Fibroblast of the aortic adventitia (primary cell): ENCODE data around the gene MYO16. TPM values are rescaled to one million over a fixed set of nuclear protein-coding genes. Genes with fewer than 3 reads are reported as not detected.

Source experiments
- DNase-seq: peaks from one replicate; pipeline ENCODE4 v3.0.0-alpha.2; 2010; ENCODE audit warnings: low read depth
- H3K4me3 ChIP-seq: 2 replicates; pipeline ENCODE4 v1.5.1; 2011; ENCODE audit warnings: low read depth, mild to moderate bottlenecking, control low read depth, low read length, moderate library complexity
- total RNA-seq: library from RNA; depleted of rRNA; stranded (reverse); fragments of >200 nt; gene quantifications from 2 replicates; pipeline ENCODE4 v1.2.3, GENCODE V29; 2012; ENCODE audit warnings: low replicate concordance
- TF ChIP-seq, protein P1 (sequence below): IDR thresholded peaks from 2 replicates; pipeline ENCODE4 v1.5.1; 2011; ENCODE audit warnings: mild to moderate bottlenecking, low read length, control low read depth, inconsistent platforms; ENCODE audit not compliant: insufficient read depth

Gene MYO16
- total RNA-seq, 1 donor, result under 0.01 TPM

DNA sequence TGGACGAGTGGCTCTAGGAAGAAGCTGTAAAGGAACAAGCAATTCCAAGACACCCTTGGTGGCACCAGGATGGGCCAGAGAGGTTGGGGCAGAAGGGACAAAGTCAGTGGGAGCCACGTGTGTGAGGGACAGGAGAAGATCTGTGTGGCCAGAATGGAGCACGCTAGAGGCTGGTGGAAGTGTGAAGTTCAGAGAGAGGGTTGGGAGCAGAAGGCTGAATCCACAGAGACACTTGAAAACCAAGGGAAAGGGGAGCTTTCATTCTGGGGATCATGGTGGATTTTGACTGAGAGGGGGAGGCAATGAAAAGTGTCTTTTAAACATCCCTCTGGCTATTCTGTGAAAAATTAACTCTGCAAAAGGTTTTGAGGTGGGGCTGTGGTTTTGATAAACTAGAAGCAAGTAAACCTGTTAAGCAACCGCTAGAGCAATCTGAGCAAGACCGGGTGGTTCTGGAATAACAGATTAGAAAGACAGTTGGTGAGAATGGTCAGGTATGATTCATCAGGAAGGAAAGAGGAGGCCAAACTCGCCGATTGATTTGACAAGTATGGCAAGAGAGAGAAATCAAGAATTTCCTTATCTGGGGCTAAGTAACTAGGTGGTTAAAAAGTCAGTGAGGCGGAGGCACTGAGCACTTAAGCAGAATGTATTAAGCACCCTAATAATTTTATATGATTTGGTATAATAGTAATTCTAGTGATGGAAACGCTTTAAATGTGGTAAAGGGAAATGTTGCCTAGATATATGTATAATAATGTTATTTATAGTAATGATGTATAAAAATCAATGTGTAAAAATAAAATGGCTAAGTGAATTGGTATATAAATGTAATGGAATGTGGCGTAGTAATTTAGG is 140.0 kb downstream of the MYO16 start:
- H3K4me3 ChIP-seq, result no peak overlapping the region
- peak; percentile 2 for DNase-seq
- TF ChIP-seq, protein P1, sequence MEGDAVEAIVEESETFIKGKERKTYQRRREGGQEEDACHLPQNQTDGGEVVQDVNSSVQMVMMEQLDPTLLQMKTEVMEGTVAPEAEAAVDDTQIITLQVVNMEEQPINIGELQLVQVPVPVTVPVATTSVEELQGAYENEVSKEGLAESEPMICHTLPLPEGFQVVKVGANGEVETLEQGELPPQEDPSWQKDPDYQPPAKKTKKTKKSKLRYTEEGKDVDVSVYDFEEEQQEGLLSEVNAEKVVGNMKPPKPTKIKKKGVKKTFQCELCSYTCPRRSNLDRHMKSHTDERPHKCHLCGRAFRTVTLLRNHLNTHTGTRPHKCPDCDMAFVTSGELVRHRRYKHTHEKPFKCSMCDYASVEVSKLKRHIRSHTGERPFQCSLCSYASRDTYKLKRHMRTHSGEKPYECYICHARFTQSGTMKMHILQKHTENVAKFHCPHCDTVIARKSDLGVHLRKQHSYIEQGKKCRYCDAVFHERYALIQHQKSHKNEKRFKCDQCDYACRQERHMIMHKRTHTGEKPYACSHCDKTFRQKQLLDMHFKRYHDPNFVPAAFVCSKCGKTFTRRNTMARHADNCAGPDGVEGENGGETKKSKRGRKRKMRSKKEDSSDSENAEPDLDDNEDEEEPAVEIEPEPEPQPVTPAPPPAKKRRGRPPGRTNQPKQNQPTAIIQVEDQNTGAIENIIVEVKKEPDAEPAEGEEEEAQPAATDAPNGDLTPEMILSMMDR, result no peak

DNA sequence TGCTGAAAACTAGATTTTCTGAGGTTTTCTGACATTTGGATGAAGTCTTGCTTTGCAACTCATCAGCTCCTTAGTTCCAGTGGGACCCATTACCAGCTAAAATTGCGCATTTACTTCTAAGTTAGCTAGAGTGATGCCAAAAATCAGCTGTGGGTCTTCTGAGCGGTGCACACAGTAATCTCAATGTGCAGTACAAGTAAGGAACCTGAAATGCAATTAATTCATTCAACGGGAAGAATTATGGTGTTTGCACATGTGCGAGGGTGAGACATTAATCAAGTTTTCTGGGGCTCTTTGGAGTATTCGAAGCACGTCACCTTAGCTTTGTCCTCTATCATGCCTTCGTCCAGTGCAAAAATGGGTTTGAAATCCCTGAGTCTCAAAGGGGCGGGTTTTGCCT is 146.2 kb downstream of the MYO16 start:
- no peak overlapping the region for H3K4me3 ChIP-seq
- DNase-seq, result no peak
- TF ChIP-seq, protein P1, result no peak

DNA sequence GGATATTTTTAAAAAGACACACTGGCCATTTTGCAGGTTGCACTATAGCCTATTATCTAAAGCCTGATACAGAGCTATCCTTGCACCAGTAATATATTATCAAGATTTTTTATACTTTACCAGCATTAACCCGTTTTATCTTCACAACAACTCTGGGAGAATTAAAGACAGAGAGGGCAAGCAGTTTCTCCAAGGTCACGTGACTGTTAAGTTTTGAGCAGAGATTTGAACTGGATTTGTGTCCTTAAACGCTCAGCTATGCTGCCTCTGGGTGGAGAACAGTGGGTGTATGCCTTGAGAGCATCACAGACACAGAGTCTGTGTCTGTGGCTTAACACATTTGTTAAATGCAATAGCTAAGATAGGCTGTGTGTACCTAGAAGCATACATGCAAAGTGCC is 147.2 kb downstream of the MYO16 start:
- no peak overlapping the region for H3K4me3 ChIP-seq
- TF ChIP-seq, protein P1, result no peak
- no peak for DNase-seq

DNA sequence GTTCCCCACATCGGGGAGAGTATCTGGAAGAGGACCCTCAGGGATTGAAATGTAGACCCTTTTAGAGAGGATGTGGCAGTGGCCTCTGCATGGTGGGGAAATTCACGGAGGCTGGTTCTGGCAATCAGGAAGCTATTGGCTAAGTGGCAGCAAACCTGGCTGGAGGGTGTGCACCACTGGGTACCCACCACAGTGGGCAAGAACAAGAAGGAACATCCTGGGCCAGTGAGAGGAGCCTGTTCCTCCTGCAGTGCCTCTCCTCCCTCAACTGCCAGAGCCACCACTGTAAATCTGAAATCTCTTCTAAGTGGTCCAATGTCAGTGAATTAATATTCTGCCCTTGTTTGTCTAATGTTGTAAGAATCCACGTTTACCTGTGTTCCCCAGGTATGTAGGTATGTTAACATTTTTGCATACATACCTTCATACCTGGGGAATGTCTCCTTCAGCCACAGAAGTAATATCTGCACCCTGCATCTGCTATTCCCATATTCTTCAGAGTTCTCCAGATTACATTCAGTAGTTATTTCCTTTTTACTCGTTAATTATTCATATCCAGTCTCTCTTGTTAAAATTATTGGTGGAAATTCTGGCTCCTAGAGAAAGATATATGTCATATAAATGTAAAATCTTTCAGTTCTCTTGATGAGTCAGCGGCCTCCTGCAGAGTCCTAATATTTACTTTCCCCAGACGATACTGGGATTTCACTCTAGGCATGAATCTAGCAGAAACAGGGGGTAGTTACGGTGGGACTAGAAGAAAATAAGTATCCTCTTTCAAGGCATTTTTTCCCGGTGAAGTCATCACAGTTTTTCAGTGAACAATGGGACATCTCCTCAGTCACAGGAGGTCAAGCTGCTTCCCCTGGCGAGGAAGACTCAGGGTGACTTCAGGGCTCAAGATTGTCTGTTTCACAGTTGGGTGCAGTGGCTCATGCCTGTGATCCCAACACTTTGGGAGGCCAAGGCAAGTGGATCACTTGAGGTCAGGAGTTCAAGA is 148.3 kb downstream of the MYO16 start:
- DNase-seq, result peak; percentile 7
- no peak overlapping the region for H3K4me3 ChIP-seq
- TF ChIP-seq, protein P1, result no peak

DNA sequence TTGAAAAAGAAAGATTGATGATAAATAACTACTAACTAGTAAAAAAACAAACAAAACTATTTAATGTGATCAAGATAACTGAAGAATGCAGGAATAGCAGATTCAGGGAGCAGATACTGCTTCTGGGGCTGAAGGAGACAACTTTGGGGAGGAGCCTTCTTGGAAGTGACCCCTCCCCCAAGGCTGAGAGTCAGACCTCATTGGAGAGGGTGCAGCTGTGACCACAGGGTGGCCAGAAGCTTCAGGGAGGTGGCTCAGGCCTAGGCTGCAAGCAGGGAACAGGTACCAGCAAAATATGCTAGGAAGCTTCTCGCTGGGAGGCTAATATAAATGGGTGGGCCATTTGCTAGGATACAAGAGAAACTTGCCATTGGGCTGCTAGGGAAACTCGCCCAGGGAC is 149.9 kb downstream of the MYO16 start:
- H3K4me3 ChIP-seq, result no peak overlapping the region
- DNase-seq, result no peak
- TF ChIP-seq, protein P1, result no peak

DNA sequence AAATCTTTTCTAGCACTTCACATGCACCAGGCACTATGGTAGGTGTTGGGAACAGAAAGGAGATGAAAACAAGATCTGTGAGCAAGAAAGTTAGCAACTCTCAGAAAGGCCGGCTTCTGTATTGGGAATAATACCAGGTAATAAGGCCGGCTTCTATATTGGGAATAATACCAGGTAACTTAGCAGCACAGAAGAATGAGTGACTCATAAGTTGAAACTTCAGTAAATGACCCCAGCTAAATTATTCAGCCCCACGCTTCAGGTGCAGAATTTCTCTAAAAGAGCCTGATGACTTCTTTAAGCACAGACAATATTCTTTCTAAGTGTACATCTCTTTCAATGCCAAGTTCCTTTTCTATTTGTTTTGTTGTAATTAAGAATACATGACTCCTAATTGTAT is 151.3 kb downstream of the MYO16 start:
- DNase-seq, result no peak
- TF ChIP-seq, protein P1, result no peak
- H3K4me3 ChIP-seq, result no peak overlapping the region
